HG02943 (cell line): ENCODE results near the gene KRTCAP2.

ENCODE experiments used
- ATAC-seq: cut with Tn5 transposase; IDR thresholded peaks from one replicate; pipeline ENCODE4 v1.9.1; 2021; ENCODE audit warnings: mild to moderate bottlenecking, low read depth, moderate library complexity; ENCODE audit not compliant: unreplicated experiment

Gene KRTCAP2

GRCh38 chr1:155137154-155137949, 35.8 kb downstream of the KRTCAP2 start:
- ATAC-seq: no peak

GRCh38 chr1:155136748-155137147, 36.4 kb downstream of the KRTCAP2 start:
- ATAC-seq: no peak

- peak; percentile 71 for ATAC-seq
Observed at GRCh38 chr1:155135415-155136028, 37.6 kb downstream of the KRTCAP2 start, which contains the start of gene SLC50A1. Gene SLC50A1 (plus strand): TSS chr1:155135852. CDS start chr1:155135912, 60 bp downstream.

GRCh38 chr1:155134880-155135414, 38.2 kb downstream of the KRTCAP2 start:
- no peak for ATAC-seq

- no peak for ATAC-seq
Observed at GRCh38 chr1:155134322-155134721, 38.8 kb downstream of the KRTCAP2 start.

GRCh38 chr1:155133799-155134281, 39.3 kb downstream of the KRTCAP2 start:
- no peak for ATAC-seq

GRCh38 chr1:155131856-155132255, 41.2 kb downstream of the KRTCAP2 start:
- no peak for ATAC-seq

GRCh38 chr1:155131285-155131684, 41.8 kb downstream of the KRTCAP2 start:
- ATAC-seq: no peak

GRCh38 chr1:155130272-155131006, 42.7 kb downstream of the KRTCAP2 start:
- no peak for ATAC-seq

- no peak for ATAC-seq
Observed at GRCh38 chr1:155128755-155129473, 44.2 kb downstream of the KRTCAP2 start.

- no peak for ATAC-seq
Observed at GRCh38 chr1:155127967-155128754, 44.9 kb downstream of the KRTCAP2 start.

GRCh38 chr1:155127105-155127966, 45.8 kb downstream of the KRTCAP2 start, which contains the start of gene EFNA1:
Gene EFNA1 (plus strand): TSS chr1:155127876. CDS start chr1:155127978, 102 bp downstream.
- ATAC-seq: no peak

- ATAC-seq: no peak
Observed at GRCh38 chr1:155126556-155127104, 46.5 kb downstream of the KRTCAP2 start.

- no peak for ATAC-seq
Observed at GRCh38 chr1:155125946-155126555, 47.1 kb downstream of the KRTCAP2 start.

- no peak for ATAC-seq
Observed at GRCh38 chr1:155125511-155125945, 47.6 kb downstream of the KRTCAP2 start.

- ATAC-seq: no peak
Observed at GRCh38 chr1:155124503-155125463, 48.3 kb downstream of the KRTCAP2 start.
